Lower lobe of right lung (tissue), 2 donors: ENCODE data around the gene NOTCH1. TPM values are rescaled to one million over a fixed set of nuclear protein-coding genes. Genes with fewer than 3 reads are reported as not detected.

ENCODE experiments used
- ATAC-seq, 2 donors: fragments of 200-7000 bp; cut with Tn5 transposase; one replicate each; pipeline ENCODE4 v1.9.1; 2020 to 2022; ENCODE audit warnings: mild to moderate bottlenecking in 2 of 2, moderate library complexity in 2 of 2
- DNase-seq: peaks from one replicate; pipeline ENCODE4 v3.0.0-alpha.2; 2020
- H3K27ac ChIP-seq: fragments of 200-600 bp; one replicate; pipeline ENCODE4 v1.8.0; 2022
- H3K27me3 ChIP-seq: fragments of 200-600 bp; one replicate; pipeline ENCODE4 v1.8.0; 2022; ENCODE audit warnings: low read depth
- H3K36me3 ChIP-seq: fragments of 200-600 bp; one replicate; pipeline ENCODE4 v1.8.0; 2022; ENCODE audit warnings: mild to moderate bottlenecking
- H3K4me1 ChIP-seq: fragments of 200-600 bp; one replicate; pipeline ENCODE4 v1.8.0; 2022
- H3K4me3 ChIP-seq: fragments of 200-600 bp; one replicate; pipeline ENCODE4 v1.8.0; 2022; ENCODE audit warnings: mild to moderate bottlenecking
- H3K9me3 ChIP-seq: fragments of 200-600 bp; one replicate; pipeline ENCODE4 v1.8.0; 2022
- intact Hi-C: fragments of 100-400 bp; cut with DNase I; formaldehyde crosslinking; loops from one replicate; pipeline ENCODE4 v1.11.0; 2022
- total RNA-seq: library from RNA; stranded (reverse); fragmentation: NEBNext Ultra II Directional; extraction: Animal tissue kit (Norgen Biotek cat#: 25700); gene quantifications from one replicate; pipeline ENCODE4 v1.2.1, GENCODE V29; 2021
- TF ChIP-seq, protein P1 (sequence below): fragments of 200-600 bp; IDR thresholded peaks from one replicate; pipeline ENCODE4 v1.8.0; 2022; ENCODE audit warnings: antibody characterized with exemption, mild to moderate bottlenecking
- donor health status: DM: no; HTN: yes; CAD: no; lungs with severe emphysema.

The NOTCH1 gene
- total RNA-seq, 1 donor from 2014 or later: 91.4 TPM

DNA sequence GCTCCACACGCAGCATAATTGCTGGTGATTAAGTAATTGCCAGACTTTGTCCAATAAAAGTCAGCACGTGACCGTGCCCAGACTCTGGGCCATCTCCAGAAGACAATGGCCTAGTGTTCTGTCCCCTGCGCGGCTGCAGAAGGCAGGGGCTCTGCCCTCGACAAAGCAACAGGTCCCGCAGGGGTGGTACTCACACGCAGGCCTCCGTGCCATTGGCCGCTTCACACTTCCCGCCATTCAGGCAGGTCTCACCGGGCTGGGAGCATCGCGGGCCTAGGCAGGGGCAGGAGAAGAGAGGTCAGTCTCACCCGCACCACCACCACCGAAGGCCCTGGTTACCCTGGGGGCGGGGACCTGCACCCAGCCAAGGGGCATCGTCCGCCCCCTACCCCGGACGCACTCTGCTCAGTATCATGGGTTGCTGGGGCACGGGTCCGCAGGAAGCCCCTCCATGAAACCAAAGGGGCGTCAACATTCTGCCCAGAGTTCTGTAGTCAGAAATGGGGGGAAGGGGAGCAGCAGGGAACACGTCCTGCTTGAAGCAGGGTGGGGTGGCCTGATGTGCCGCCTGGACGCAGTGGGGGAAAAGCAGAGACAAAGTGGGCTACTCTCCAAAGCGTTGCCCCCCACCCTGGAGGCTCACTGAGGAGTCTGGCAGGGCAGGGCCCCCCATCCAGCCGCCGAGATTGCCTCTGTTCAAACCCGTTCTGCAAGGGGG is 1.9 kb downstream of the NOTCH1 start:
- H3K36me3 ChIP-seq: peaks cover 29% of the 10 kb centered on the region
- no peaks in the 10 kb centered on the region for H3K9me3 ChIP-seq
- peak overlapping the region; percentile 90 for H3K27ac ChIP-seq
- no peak for ATAC-seq
- DNase-seq: no peak
- H3K4me1 ChIP-seq: peaks cover 70% of the 10 kb centered on the region
- intact Hi-C loops: no loop called here
- TF ChIP-seq, protein P1, sequence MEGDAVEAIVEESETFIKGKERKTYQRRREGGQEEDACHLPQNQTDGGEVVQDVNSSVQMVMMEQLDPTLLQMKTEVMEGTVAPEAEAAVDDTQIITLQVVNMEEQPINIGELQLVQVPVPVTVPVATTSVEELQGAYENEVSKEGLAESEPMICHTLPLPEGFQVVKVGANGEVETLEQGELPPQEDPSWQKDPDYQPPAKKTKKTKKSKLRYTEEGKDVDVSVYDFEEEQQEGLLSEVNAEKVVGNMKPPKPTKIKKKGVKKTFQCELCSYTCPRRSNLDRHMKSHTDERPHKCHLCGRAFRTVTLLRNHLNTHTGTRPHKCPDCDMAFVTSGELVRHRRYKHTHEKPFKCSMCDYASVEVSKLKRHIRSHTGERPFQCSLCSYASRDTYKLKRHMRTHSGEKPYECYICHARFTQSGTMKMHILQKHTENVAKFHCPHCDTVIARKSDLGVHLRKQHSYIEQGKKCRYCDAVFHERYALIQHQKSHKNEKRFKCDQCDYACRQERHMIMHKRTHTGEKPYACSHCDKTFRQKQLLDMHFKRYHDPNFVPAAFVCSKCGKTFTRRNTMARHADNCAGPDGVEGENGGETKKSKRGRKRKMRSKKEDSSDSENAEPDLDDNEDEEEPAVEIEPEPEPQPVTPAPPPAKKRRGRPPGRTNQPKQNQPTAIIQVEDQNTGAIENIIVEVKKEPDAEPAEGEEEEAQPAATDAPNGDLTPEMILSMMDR: no peak
- no peaks in the 10 kb centered on the region for H3K27me3 ChIP-seq
- H3K4me3 ChIP-seq: peak overlapping the region; percentile 89

DNA sequence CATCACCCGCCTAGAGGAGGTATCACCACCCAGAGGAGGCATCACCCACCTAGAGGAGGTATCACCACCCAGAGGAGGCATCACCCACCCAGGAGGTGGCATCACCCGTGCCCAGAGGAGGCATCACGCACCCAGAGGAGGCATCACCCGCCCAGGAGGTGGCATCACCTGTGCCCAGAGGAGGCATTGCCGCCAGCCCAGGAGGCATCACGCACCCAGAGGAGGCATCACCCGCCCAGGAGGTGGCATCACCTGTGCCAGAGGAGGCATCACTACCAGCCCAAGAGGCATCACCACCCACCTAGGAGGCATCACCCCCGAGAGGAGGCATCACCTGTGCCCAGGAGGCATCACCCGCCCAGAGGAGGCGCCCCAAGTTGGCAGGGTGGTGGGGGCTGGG is 2.6 kb downstream of the NOTCH1 start:
- peak overlapping the region; percentile 89 for H3K4me3 ChIP-seq
- H3K36me3 ChIP-seq: peaks cover 29% of the 10 kb centered on the region
- H3K9me3 ChIP-seq: no peaks in the 10 kb centered on the region
- H3K4me1 ChIP-seq: peaks cover 78% of the 10 kb centered on the region
- no peaks in the 10 kb centered on the region for H3K27me3 ChIP-seq
- TF ChIP-seq, protein P1: no peak
- DNase-seq (no peak), ATAC-seq (no peak)
- intact Hi-C loops: no loop called here
- H3K27ac ChIP-seq: peak overlapping the region; percentile 90

DNA sequence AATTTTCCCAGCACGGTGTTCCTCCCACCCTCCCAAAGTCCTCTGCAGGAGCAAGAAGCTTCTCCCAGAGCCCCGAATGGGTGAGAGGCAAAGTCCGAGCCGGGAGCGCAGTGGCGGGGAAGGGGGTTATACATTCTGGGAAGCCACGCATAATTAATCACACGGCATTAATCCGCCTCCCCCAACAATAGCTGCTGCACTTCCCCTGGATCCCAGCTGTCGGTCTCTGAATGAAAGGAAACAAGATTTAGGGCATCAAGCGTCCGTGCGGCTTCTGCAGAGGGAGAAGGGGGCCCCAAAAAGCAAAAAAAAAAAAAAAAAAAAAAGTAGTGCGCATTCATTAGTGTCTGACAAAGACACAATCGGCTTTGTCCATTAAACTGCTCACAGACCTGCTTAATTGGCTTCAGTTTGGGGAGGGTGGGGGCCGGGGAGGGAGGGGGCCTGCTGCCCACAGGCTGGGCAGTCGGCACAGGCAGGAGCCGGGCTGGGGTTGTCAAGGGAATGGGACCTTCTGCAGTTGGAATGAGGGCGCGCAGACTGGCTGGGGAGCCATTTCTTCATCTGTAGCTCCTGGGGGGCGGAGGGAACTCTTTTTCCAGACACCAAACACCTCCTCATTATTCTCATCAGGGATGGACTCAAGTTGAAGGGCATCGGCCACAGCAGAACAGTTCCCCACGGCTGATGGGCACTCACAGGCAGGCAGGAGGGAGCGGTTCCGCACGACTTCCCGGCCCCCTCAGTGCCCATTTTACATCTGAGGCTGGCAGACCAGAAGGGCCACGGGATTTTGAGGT is 3.4 kb downstream of the NOTCH1 start:
- peak overlapping the region; percentile 89 for H3K4me3 ChIP-seq
- DNase-seq (no peak), ATAC-seq (no peak)
- TF ChIP-seq, protein P1: no peak
- peaks cover 37% of the 10 kb centered on the region for H3K36me3 ChIP-seq
- peaks cover 79% of the 10 kb centered on the region for H3K4me1 ChIP-seq
- no peaks in the 10 kb centered on the region for H3K9me3 ChIP-seq
- H3K27ac ChIP-seq: peak overlapping the region; percentile 86
- no peaks in the 10 kb centered on the region for H3K27me3 ChIP-seq
- intact Hi-C loops: no loop called here

DNA sequence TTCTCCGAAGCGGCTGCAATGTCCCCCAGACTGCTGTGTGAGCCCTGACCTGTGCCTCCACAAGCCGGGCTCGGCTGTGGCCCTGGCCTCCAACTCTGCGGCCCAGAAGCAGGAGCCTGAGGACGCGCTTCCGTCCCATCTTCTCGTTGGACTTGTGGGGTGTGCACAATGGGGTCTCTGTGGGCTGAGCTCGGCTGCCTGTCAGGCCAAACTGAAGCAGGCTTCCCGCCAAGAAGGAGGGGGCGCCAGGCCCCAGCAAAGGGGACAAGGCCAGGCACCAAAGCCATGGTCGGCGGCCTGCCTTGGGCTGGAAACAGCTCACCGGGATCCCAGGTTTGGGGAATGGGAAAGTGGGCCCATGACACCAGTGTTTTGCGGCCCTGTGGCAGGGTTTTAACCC is 4.1 kb downstream of the NOTCH1 start:
- Histone ChIP-seq H3K4me3 (peak overlapping the region; percentile 14), H3K36me3 (peaks cover 44% of the 10 kb centered on the region), H3K4me1 (peaks cover 79% of the 10 kb centered on the region), H3K9me3 (no peaks in the 10 kb centered on the region), H3K27ac (peak overlapping the region; percentile 86), H3K27me3 (no peaks in the 10 kb centered on the region)
- no peak for ATAC-seq
- intact Hi-C loops: no loop called here
- no peak for DNase-seq
- TF ChIP-seq, protein P1: no peak

- Histone ChIP-seq H3K9me3 (no peaks in the 10 kb centered on the region), H3K27me3 (no peaks in the 10 kb centered on the region), H3K4me1 (peaks cover 79% of the 10 kb centered on the region), H3K27ac (peak overlapping the region; percentile 86), H3K4me3 (peak overlapping the region; percentile 42), H3K36me3 (peaks cover 49% of the 10 kb centered on the region)
- DNase-seq: no peak
- intact Hi-C loops: no loop called here
- no peak for ATAC-seq
- TF ChIP-seq, protein P1: no peak
Measured at GRCh38 chr9:136541179-136541578, 4.7 kb downstream of the NOTCH1 start.
